Right atrium auricular region (tissue), 2 donors: ENCODE data around the gene MYL11. TPM values are rescaled to one million over a fixed set of nuclear protein-coding genes. Genes with fewer than 3 reads are reported as not detected.
A peak's percentile ranks its signal among the peaks of the same experiment; 100 is the strongest.
"Not testable (repeated sequence)": the region's sequence is repeated elsewhere in the genome, so short reads cannot be mapped to it uniquely, and the experiment has no call there.

ENCODE experiments used
- DNase-seq: peaks from one replicate; pipeline ENCODE4 v3.0.0-alpha.2; 2019; ENCODE audit warnings: low spot score
- H3K27ac ChIP-seq, 2 donors: fragments of 200-600 bp; sonication (generic); 1 replicate in 1 of 2; 2 replicates in 1 of 2; pipeline ENCODE4 v1.5.1; 2016 to 2019
- H3K27me3 ChIP-seq, 2 donors: fragments of 200-600 bp; sonication (generic); one replicate each; pipeline versions ENCODE4 v1.5.1 to v1.6.0; 2017 to 2019
- H3K36me3 ChIP-seq: fragments of 200-600 bp; sonication (generic); one replicate; pipeline ENCODE4 v1.5.1; 2016
- H3K4me1 ChIP-seq, 2 donors: fragments of 200-600 bp; sonication (generic); one replicate each; pipeline versions ENCODE4 v1.5.1 to v1.6.0; 2017 to 2019
- H3K4me3 ChIP-seq, 2 donors: fragments of 200-600 bp; sonication (generic); 1 replicate in 1 of 2; 2 replicates in 1 of 2; pipeline ENCODE4 v1.5.1; 2017 to 2019; ENCODE audit warnings: mild to moderate bottlenecking in 1 of 2, moderate library complexity in 1 of 2
- H3K9me3 ChIP-seq, 2 donors: fragments of 200-600 bp; sonication (generic); one replicate each; pipeline ENCODE4 v1.5.1; 2019
- total RNA-seq, 2 donors: library from RNA; depleted of rRNA; stranded (reverse); fragments of >200 nt; gene quantifications; one replicate each; pipeline ENCODE4 v1.1.0, GENCODE V29; 2016
- TF ChIP-seq, protein P1 (sequence below), 2 donors: fragments of 200-600 bp; sonication (generic); IDR thresholded peaks; one replicate each; pipeline ENCODE4 v1.5.1; 2019; ENCODE audit warnings: antibody characterized with exemption in 2 of 2

MYL11 gene, protein sequence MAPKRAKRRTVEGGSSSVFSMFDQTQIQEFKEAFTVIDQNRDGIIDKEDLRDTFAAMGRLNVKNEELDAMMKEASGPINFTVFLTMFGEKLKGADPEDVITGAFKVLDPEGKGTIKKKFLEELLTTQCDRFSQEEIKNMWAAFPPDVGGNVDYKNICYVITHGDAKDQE
- total RNA-seq, result not detected

DNA sequence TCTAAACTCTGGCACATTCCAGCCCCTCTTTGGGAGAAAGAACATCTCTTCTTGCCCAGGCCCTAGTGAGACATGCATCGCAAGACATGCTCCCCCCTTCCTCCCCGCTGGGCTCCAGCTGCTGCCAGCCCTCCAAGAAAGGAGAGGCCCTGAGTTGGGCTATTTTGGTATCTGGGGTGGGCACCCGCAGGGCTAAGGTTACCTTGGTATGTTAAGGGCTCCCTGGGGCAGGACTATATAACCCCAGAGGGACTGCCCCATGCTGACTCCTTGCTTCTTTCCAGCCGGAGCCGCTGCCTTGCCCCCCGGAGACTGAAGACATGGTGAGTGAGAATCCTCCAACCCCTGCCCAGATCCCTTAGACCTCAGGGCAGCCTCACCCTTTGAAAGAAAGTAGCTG, at the start of gene MYL11:
TSS of gene MYL11 (plus strand) at position 265 of the 400 bp plus-strand sequence. CDS start at position 321, 56 bp downstream.
- no peak for DNase-seq

DNA sequence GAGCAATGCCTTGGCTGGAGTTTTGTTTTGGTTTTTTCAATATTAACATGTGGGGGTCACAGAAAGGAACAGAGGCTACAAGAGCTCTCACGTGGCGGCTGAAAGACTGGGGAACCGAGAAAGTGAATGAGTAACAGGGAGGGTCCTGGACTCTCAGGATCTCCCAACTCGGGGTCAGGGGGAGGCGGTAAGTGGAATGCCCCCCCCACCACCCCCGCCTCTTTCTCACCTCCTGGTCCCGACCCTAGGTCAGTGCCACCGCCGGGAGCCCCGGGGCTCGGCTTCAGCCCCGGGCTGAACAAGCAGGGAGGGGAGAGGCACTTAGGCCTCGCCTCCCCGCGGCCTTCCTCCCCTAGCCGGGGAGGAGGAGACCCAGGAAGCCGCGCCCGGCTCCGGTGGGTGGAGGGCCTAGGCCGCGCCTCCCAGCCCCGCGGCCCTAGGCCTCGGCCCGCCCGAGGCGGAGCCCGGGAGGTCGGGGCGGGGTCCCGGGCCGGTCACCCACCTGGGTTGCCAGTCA, 40.1 kb upstream of the MYL11 start:
- H3K4me1 ChIP-seq, H3K27me3 ChIP-seq, H3K9me3 ChIP-seq, DNase-seq, H3K36me3 ChIP-seq: not testable (repeated sequence)
- peak overlapping the region; percentile 96 to 99 for H3K27ac ChIP-seq
- peak overlapping the region; percentile 81 to 97 for H3K4me3 ChIP-seq

More for the DNA sequence above, at the start of gene MYL11:
- Histone ChIP-seq H3K36me3 (no peaks in the 10 kb centered on the region), H3K27ac (no peak within 1 kb of the TSS), H3K4me1 (peaks cover 0 to 31% of the 10 kb centered on the region in 2 donors), H3K9me3 (no peaks in the 10 kb centered on the region), H3K27me3 (no peaks in the 10 kb centered on the region), H3K4me3 (no peak within 1 kb of the TSS)
- TF ChIP-seq, protein P1, sequence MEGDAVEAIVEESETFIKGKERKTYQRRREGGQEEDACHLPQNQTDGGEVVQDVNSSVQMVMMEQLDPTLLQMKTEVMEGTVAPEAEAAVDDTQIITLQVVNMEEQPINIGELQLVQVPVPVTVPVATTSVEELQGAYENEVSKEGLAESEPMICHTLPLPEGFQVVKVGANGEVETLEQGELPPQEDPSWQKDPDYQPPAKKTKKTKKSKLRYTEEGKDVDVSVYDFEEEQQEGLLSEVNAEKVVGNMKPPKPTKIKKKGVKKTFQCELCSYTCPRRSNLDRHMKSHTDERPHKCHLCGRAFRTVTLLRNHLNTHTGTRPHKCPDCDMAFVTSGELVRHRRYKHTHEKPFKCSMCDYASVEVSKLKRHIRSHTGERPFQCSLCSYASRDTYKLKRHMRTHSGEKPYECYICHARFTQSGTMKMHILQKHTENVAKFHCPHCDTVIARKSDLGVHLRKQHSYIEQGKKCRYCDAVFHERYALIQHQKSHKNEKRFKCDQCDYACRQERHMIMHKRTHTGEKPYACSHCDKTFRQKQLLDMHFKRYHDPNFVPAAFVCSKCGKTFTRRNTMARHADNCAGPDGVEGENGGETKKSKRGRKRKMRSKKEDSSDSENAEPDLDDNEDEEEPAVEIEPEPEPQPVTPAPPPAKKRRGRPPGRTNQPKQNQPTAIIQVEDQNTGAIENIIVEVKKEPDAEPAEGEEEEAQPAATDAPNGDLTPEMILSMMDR (IDR thresholded peaks at IDR 0.05), result no peak

DNA sequence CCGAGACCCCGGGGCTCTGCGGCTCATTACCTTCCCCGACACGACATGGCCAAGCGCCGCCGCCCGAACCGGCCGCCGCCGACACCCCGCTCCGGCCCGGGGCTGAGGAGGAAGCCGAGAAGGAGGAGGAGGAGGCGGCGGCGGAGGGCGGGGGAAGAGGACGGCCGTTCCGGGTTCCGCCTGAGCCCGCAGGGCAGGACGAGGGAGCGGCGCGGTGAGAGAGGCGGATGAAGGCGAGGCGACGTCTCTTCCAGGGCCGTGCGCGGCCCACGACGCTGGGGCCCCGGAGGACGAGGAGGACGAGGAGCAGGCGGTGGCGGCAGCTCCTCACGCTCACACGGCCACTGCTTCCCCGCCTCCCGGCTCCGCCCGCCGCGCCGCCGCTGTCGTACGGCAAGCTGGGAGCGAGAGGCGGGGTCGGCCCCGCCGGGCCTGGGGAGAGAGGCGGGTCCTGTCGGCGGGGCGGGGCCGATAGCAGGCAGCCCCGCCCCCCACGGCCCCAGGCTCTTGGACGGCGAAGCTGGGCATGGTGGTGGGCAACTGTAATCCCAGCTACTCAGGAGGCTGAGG, 39.5 kb upstream of the MYL11 start:
- H3K9me3 ChIP-seq, H3K27me3 ChIP-seq, H3K36me3 ChIP-seq, H3K4me1 ChIP-seq: not testable (repeated sequence)
- DNase-seq, result peak; percentile 79
- Histone ChIP-seq H3K27ac (peak overlapping the region; percentile 96 to 99), H3K4me3 (peak overlapping the region; percentile 81 to 97)

DNA sequence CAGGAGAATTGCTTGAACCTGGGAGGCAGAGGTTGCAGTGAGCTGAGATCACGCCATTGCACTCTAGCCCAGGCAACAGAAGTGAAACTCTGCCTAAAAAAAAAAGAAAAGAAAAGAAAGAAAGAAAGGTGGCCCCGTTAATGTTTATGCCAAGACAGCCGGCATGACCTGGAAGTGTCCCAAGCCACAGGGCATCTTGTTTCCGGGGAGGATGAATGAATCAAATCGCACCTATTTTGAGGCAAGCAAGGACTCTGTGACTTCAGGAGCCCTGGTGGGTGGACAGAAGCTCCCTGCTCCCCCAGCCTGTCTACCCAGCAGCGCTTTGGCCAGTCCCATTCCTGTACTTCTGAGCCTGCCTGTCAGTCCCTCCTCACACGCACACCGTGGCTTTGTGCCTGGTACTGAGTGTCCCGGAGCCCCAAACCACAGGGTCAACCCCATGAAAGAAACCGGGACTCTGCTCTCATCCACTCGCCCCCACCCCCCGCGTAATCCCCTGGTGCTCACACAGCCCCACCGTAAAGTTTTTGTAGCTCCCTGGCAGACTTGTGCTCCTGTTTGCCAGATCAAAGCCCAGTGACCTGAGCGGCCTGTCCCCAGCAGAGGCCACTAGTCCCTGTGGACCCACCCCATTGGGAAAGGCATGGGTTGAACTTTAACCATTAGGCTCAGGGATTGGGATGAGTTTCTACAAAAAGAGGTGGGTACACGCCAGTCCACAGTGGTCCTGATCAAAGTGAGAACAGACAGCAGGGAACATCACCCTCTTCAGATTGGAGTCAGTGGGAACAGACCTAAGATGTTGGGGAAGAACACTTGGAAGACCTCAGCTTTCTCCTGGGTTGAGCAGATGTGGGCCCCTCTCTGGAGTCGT, 38.8 kb upstream of the MYL11 start:
- peak overlapping the region; percentile 96 to 99 for H3K27ac ChIP-seq
- H3K9me3 ChIP-seq, result no peaks in the 10 kb centered on the region
- H3K4me1 ChIP-seq, result peaks cover 0 to 8% of the 10 kb centered on the region in 2 donors
- no peak for DNase-seq
- no peaks in the 10 kb centered on the region for H3K27me3 ChIP-seq
- TF ChIP-seq, protein P1 (IDR thresholded peaks at IDR 0.05), result no peak
- H3K4me3 ChIP-seq, result peak overlapping the region; percentile 81 to 97
- no peaks in the 10 kb centered on the region for H3K36me3 ChIP-seq

DNA sequence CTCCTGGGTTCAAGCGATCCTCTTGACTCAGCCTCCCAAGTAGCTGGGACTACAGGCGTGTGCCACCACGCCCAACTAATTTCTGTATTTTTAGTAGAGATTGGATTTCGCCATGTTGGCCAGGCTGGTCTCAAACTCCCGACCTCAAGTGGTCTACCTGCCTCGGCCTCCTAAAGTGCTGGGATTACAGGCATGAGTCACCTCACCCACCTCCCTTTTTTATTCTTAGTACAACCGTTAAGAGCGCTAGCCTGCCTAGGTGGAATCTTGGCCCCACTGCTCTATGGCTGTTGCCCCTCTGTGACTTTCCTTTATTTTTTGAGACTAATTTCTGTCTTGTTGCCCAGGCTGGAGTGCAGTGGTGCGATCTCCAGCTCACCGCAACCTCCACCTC, 36.6 kb upstream of the MYL11 start:
- not testable (repeated sequence) for H3K27me3 ChIP-seq, H3K4me3 ChIP-seq, DNase-seq, H3K36me3 ChIP-seq, H3K4me1 ChIP-seq, H3K9me3 ChIP-seq, H3K27ac ChIP-seq

DNA sequence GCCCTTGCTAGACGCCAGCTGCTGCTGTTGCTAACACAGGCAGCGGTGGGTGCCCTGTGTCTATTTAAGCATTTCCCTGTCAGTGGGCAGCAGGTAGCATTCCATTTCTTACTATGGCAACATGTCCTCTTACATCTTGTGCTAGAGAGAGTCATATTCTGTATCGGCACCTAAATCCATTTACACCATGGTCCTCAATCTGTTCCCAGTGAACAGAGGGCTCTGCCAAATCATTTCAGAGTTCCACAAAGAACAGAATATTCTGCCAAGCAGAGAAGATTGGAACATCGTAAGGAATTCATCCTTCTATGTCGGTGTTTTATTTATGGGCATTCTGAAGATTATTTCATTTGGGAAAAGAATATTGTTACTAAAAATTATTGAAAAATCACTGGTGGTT, 35.9 kb upstream of the MYL11 start:
- H3K9me3 ChIP-seq, H3K27me3 ChIP-seq, H3K36me3 ChIP-seq, H3K4me3 ChIP-seq, H3K27ac ChIP-seq, H3K4me1 ChIP-seq, DNase-seq: not testable (repeated sequence)

DNA sequence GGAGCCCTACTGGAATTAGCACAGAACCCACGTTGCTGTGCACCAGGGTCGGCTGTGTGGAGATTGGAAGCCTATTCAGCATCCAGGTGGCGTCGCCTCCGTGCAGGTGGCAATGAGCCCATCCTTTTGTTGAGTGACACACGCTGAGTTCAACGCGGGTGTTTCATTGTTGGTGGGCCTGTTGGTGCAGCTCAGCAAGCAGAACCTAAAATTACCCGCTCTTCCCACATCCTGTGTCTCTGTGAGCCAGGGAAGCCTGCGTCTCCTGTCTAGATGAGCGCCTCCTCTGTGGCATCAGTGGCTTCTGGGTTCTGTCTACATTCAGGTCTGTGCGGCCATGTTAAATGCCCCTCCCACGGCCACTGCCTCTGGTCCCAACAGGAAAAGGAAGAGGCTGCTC, 34.0 kb upstream of the MYL11 start:
- H3K4me1 ChIP-seq, result peaks cover 0 to 6% of the 10 kb centered on the region in 2 donors
- TF ChIP-seq, protein P1 (IDR thresholded peaks at IDR 0.05), result no peak
- no peak overlapping the region for H3K4me3 ChIP-seq
- H3K27me3 ChIP-seq, result no peaks in the 10 kb centered on the region
- H3K9me3 ChIP-seq, result no peaks in the 10 kb centered on the region
- H3K36me3 ChIP-seq, result no peaks in the 10 kb centered on the region
- H3K27ac ChIP-seq, result no peak overlapping the region
- peak; percentile 43 for DNase-seq

DNA sequence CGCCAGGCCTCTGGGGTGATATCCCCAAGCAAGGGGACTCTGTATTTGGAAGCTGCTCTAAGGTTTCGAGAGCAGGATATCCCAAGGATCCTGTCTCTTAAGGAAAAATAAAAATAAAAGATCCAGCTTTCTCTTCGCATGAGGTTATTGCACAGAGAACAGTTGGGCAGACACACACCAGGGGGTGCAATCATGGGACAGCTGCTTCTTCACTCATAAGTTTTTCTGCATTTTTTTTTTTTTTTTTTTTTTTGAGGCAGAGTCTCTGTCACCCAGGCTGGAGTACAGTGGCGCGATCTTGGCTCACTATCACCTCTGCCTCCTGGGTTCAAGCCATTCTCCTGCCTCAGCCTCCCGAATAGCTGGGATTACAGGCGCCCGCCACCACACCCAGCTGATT, 32.6 kb upstream of the MYL11 start:
- H3K4me3 ChIP-seq, H3K9me3 ChIP-seq, H3K27ac ChIP-seq, H3K36me3 ChIP-seq, H3K4me1 ChIP-seq, H3K27me3 ChIP-seq: not testable (repeated sequence)
- DNase-seq, result peak; percentile 21
